Stimulated activated CD8-positive, alpha-beta memory T cell treated with anti-CD3 and anti-CD28 coated beads, Interleukin-7, amount 100 ng/mL, for 48 hours (primary cell): Measurements from ENCODE around the gene TRPM2.

Experiments
- DNase-seq, 2 donors: peaks; one replicate each; pipeline ENCODE4 v3.0.0-alpha.2; 2020; ENCODE audit warnings: low read depth in 1 of 2; ENCODE audit errors: extremely low read depth in 1 of 2

TRPM2 gene

GRCh38 chr21:44321846-44322450 is 31.5 kb upstream of the TRPM2 start:
- no peak for DNase-seq

- no peak for DNase-seq
Measured at GRCh38 chr21:44322621-44323325, 30.6 kb upstream of the TRPM2 start.

- DNase-seq, result no peak
Measured at GRCh38 chr21:44323591-44323990, 29.8 kb upstream of the TRPM2 start.

DNA sequence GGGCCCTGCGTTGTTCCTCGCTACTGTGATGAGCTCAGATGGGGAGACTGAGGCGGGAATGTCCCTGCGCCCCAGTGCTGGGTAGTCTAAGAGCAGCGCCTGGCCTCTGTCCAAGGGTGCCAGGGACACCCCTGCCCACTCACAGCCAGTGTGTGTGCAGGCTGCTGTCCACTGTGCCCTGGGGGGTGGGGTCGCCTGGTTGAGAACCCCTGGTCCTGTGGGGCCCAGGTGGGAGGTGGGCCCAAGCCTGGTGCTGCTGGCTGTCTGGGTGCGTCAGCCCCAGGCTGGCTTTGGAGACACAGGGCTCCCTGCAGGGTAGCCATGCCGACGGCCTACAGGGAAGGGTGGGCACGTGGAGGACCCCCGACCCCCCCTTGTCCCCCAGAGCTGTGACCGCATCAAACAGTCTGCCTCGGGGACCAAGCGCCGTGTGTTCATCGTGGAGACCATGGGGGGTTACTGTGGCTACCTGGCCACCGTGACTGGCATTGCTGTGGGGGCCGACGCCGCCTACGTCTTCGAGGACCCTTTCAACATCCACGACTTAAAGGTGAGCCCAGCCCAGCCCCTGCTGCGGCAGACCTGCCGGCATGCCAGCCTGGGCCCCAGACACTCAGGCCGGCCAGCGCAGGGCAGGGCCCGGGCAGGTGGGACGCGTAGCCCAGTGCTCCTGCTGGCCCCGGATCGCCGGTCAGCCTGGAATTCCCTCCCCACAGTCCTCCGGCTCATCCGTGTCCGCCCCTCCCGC is 29.1 kb upstream of the TRPM2 start:
- no peak for DNase-seq

DNA sequence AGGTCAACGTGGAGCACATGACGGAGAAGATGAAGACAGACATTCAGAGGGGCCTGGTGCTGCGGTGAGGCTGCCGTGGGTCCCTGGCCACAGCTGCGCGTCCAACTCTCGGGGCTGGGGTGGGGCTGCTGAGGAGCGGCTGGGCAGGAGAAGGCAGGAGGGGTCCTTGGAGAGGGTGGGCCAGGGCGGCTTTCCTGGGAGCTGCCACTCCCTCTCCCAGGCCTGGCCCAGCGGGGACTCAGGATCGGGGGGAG is 28.6 kb upstream of the TRPM2 start:
- DNase-seq, result no peak

GRCh38 chr21:44325386-44326271 is 27.8 kb upstream of the TRPM2 start:
- DNase-seq, result no peak

GRCh38 chr21:44326272-44326647 is 27.2 kb upstream of the TRPM2 start:
- no peak for DNase-seq

GRCh38 chr21:44326716-44327602 is 26.5 kb upstream of the TRPM2 start:
- no peak for DNase-seq

DNA sequence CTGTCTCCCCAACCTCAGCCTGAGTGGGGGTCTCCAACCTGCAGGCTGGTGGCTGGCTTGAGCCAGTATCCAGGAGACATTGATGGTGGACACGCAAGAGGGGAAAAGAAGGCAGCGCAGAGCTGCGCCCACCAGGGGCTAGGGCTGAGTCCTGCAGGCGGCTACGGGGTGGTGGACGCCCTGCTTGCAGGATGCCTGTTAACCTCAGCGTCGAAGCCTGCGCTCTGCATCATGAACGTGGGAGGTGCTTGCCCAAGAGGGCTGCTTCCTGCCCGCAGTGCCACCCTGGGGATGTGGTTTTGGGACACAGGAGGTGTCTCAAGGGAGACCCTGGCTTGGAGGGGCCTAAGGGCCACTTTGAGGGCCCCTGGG is 25.8 kb upstream of the TRPM2 start:
- DNase-seq, result no peak

DNA sequence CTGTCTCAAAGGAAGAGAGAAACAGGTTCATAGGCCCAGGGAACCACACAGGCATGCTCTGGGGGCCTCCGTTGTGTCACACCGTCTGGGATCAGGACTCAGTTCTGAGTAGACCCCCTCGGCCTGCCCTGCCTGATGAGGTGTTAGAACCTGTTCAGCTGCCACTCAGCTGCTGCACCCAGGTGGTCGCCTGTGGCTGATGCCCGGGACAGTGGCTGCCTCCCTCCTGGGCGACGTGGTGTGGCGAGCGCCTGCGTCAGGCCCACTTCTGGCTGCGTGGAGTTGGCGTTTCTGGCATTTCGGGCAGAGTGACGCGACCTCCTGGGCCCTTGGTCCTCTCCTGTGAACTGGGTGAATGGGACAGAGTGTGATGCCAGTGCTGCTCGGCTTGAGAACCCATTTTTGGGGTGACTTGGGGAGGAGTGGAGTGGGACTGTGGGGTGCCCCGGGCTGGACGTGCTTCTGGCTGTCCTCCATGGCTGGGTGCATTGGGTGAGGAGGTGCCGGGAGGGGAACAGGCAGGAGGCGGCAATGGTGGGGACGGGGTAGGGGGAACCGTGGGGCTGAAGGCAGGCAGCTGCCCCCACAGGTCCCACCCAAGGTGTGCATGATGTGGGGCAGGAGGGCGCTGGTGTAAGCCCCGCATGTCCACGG is 25.1 kb upstream of the TRPM2 start:
- DNase-seq, result no peak

GRCh38 chr21:44329086-44329889 is 24.1 kb upstream of the TRPM2 start:
- no peak for DNase-seq

GRCh38 chr21:44329971-44330681 is 23.3 kb upstream of the TRPM2 start:
- DNase-seq, result no peak

DNA sequence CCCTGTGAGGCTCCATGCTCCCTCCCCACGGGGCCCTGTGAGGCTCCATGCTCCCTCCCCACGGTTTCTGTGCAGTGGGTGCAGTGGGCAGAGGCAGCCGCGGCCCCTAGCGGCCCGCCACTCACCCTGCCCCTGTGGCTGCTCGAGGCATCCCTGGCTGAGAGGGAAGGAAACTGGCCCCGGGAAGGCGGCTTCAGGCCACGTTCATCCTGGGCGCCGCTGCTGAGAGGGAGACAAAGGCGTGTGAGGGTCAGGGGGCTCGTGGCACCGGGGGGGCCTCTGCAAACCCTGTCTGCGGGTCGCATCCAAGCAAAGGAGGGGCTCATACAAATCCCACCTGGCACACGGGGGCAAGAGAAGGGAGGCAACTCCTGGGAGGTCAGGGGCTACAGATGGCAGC is 22.7 kb upstream of the TRPM2 start:
- no peak for DNase-seq

- DNase-seq, result no peak
Measured at GRCh38 chr21:44331209-44331608, 22.2 kb upstream of the TRPM2 start.

- DNase-seq, result no peak
Measured at GRCh38 chr21:44331650-44332307, 21.6 kb upstream of the TRPM2 start.

DNA sequence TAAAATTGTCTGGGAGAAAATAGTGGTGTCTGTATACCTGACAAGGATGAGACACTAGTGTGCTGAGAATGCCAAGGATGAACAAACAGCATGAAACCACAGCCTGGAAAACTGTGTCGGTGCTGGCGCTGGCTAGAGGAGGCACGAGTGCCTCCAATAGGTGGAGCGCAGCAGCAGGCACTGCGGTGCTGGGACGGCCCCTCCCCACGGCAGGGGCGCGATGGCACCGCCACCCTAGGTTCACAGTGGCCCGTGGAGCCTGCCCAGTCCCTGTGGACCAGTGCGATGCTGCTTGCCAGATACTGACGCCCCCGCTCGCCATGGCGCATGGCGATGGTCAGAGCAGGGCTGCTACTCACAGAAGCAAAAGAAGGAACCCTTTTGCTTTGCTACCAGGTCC is 21.0 kb upstream of the TRPM2 start:
- DNase-seq, result no peak

DNA sequence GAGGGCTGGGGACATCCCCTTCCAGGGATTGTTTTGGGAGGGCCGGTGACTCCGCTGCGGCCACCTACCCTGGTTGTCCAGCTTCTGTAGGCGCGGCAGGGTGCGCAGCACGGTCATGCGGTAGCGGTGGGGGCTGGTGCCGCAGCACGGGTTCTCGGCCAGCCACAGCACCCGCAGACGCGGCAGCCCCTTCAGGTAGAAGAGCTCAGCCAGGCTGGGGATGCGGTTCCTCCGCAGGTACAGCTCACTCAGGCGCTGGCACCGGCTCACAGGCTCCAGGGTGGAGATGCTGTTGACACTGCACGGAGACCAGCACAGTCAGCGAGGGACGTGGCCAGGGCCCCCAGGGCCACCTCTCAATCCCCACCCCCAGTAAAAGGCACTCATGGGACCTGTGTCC is 20.5 kb upstream of the TRPM2 start:
- no peak for DNase-seq
